Activated CD8-positive, alpha-beta T cell treated with anti-CD3 and anti-CD28 coated beads for 36 hours (primary cell): Measurements from ENCODE around the gene IFIT3. TPM values are rescaled to one million over a fixed set of nuclear protein-coding genes. Genes with fewer than 3 reads are reported as not detected.
"Not testable (repeated sequence)": the region's sequence is repeated elsewhere in the genome, so short reads cannot be mapped to it uniquely, and the experiment has no call there.

Source experiments
- ATAC-seq: fragments of 200-7000 bp; cut with Tn5 transposase; one replicate; pipeline ENCODE4 v1.10.0; 2021; ENCODE audit warnings: mild to moderate bottlenecking, moderate library complexity
- CTCF ChIA-PET: fragments of 350-600 bp; sonication (Branson Sonifier 250); formaldehyde crosslinking; loops from one replicate; lab custom pipeline; 2021; ENCODE audit warnings: antibody characterized with exemption; lab: Charles Lee
- POLR2A ChIA-PET: fragments of 350-600 bp; sonication (Branson Sonifier 250); formaldehyde crosslinking; loops from one replicate; lab custom pipeline; 2021; ENCODE audit warnings: antibody characterized with exemption; lab: Charles Lee
- DNase-seq: peaks from one replicate; pipeline ENCODE4 v3.0.0-alpha.2; 2020
- H3K27ac Mint-ChIP-seq: one replicate; pipeline ENCODE4 v1.8.0; 2021; ENCODE audit warnings: mild to moderate bottlenecking, mixed read lengths
- H3K27me3 Mint-ChIP-seq: one replicate; pipeline ENCODE4 v1.8.0; 2021; ENCODE audit warnings: mixed read lengths
- H3K36me3 Mint-ChIP-seq: one replicate; pipeline ENCODE4 v1.8.0; 2021; ENCODE audit warnings: low read depth, mixed read lengths
- H3K4me1 Mint-ChIP-seq: one replicate; pipeline ENCODE4 v1.8.0; 2021; ENCODE audit warnings: low read depth, mixed read lengths
- H3K4me3 Mint-ChIP-seq: one replicate; pipeline ENCODE4 v1.8.0; 2021; ENCODE audit warnings: mild to moderate bottlenecking, moderate library complexity, mixed read lengths
- H3K9me3 Mint-ChIP-seq: one replicate; pipeline ENCODE4 v1.8.0; 2021; ENCODE audit warnings: mixed read lengths
- CTCF ChIP-seq: fragments of 200-600 bp; IDR thresholded peaks from one replicate; pipeline ENCODE4 v1.8.0; 2022; ENCODE audit warnings: antibody characterized with exemption, mild to moderate bottlenecking
- intact Hi-C: fragments of 100-400 bp; cut with micrococcal nuclease; formaldehyde crosslinking; loops from one replicate; pipeline ENCODE4 v1.10.0; 2022
- total RNA-seq, 2 experiments: library from RNA; stranded (reverse); gene quantifications; one replicate each; pipeline ENCODE4 v1.2.3, GENCODE V29; 2021

Gene IFIT3
- total RNA-seq, 2 experiments from 2014 or later = 20.4 to 21.8 TPM

DNA sequence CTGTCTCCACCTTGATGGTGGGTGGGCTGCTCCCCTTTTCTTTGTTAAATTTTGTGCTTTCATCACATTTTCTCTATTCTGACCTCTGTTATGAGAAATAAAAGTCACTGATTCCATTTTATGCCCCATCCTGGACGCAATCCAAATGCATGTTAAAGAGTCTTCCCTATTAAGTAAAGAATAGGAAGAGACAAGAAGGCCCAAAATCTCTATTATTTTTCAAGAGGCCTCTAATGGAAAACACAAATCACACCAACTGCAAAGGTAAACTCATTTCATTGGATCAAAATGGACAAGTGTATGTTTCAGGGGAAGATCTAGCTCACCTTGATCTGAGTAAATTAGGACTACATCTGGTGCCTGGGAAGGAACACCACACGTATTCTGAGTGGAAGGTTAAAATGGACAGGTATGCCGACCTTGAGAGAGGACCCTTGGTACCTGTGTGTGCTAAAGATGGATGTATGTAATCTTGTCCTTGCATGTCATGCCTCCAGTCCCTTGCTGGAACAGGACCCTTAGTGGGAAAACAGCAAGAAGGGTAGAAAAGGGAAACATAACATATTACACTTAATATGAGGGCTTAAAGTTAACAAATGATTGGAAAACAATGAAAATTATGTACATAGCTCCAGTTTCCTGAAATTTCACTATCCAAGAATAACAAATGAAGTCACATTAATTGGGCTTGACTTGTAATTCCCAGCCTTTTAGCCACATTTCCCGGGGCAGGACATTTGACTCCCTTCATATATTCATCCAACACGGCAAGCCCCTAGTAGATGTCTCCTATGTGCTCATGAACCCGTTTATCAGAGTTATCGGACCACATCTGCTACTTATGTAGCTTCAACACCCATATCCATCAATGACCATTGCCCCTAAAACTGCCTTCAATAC is 18.4 kb upstream of the IFIT3 start:
- Mint-ChIP-seq H3K4me3 (no peak overlapping the region), H3K9me3 (peaks cover 13% of the 10 kb centered on the region), H3K4me1 (no peaks in the 10 kb centered on the region), H3K27ac (no peak overlapping the region), H3K36me3 (peaks cover 35% of the 10 kb centered on the region), H3K27me3 (no peaks in the 10 kb centered on the region)
- POLR2A ChIA-PET = no interaction called here
- ATAC-seq (no peak), DNase-seq (no peak)
- intact Hi-C loops = no loop called here
- no peak for TF ChIP-seq CTCF
- CTCF ChIA-PET = no interaction called here

GRCh38 chr10:89310056-89310893 is 17.5 kb upstream of the IFIT3 start:
- DNase-seq (no peak), ATAC-seq (no peak)
- CTCF ChIA-PET = no interaction called here
- TF ChIP-seq CTCF = no peak
- H3K4me3 Mint-ChIP-seq = no peak overlapping the region
- H3K27ac Mint-ChIP-seq = no peak overlapping the region
- peaks cover 13% of the 10 kb centered on the region for H3K9me3 Mint-ChIP-seq
- H3K27me3 Mint-ChIP-seq = no peaks in the 10 kb centered on the region
- H3K4me1 Mint-ChIP-seq = no peaks in the 10 kb centered on the region
- intact Hi-C loops = no loop called here
- peaks cover 35% of the 10 kb centered on the region for H3K36me3 Mint-ChIP-seq
- POLR2A ChIA-PET = no interaction called here

DNA sequence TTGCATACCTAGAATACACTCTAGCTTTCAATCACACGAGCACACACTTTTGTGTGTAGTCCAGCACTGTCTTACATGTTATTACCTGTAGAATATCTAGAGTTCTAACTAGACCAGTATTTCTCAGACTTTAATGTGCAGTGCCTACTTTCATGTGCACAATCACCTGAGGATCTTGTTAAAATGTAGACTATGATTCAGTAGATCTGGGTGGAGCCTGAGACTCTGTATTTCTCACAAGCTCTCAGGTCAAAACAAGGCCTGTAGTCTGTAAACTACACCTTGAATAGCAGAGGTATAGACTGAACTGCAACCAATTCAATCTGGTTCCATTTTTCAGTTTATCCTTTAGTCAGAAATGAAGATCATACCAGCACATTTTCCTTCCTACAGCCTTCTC is 14.8 kb upstream of the IFIT3 start:
- Mint-ChIP-seq H3K4me1 (peaks cover 4% of the 10 kb centered on the region), H3K36me3 (peaks cover 10% of the 10 kb centered on the region), H3K27ac (no peak overlapping the region), H3K27me3 (peaks cover 7% of the 10 kb centered on the region), H3K9me3 (peaks cover 10% of the 10 kb centered on the region), H3K4me3 (no peak overlapping the region)
- no peak for TF ChIP-seq CTCF
- intact Hi-C loops = no loop called here
- ATAC-seq = no peak
- ChIA-PET POLR2A (no interaction called here), CTCF (interaction anchor here (1.0 kb wide), 1 partner anchor 56 kb away, joined by 4 read pairs; no protein-coding TSS in a partner anchor)
- no peak for DNase-seq

DNA sequence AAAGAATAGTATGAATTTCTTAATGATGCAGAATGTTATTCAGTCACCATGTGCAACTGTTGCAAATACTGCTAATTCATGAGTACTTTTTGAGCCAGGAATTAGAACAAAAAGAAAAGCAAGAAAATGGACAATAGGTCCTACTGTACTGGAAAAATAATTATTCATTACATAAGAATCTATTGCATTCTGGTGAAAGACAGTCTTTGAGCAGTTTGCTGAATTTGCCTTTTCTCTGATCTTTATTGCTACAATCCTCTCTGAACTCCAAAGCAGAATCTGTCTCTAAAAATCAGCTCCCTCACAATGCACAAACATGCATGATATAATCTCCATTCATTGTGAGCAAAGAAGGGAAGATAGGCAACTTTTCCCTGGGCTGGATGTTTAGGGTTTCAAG is 13.1 kb upstream of the IFIT3 start:
- no peak for ATAC-seq
- ChIA-PET CTCF (no interaction called here), POLR2A (no interaction called here)
- TF ChIP-seq CTCF = no peak
- intact Hi-C loops = no loop called here
- peaks cover 4% of the 10 kb centered on the region for H3K4me1 Mint-ChIP-seq
- DNase-seq = no peak
- H3K27me3 Mint-ChIP-seq = peaks cover 18% of the 10 kb centered on the region
- H3K9me3 Mint-ChIP-seq = peaks cover 8% of the 10 kb centered on the region
- no peak overlapping the region for H3K27ac Mint-ChIP-seq
- no peak overlapping the region for H3K4me3 Mint-ChIP-seq
- H3K36me3 Mint-ChIP-seq = no peaks in the 10 kb centered on the region

- DNase-seq, H3K9me3 Mint-ChIP-seq, ATAC-seq, CTCF ChIA-PET, H3K27ac Mint-ChIP-seq, H3K36me3 Mint-ChIP-seq, H3K4me3 Mint-ChIP-seq, H3K4me1 Mint-ChIP-seq, intact Hi-C loops, POLR2A ChIA-PET: not testable (repeated sequence)
- peaks cover 25% of the 10 kb centered on the region for H3K27me3 Mint-ChIP-seq
Observed at GRCh38 chr10:89318047-89318446, 9.8 kb upstream of the IFIT3 start.

DNA sequence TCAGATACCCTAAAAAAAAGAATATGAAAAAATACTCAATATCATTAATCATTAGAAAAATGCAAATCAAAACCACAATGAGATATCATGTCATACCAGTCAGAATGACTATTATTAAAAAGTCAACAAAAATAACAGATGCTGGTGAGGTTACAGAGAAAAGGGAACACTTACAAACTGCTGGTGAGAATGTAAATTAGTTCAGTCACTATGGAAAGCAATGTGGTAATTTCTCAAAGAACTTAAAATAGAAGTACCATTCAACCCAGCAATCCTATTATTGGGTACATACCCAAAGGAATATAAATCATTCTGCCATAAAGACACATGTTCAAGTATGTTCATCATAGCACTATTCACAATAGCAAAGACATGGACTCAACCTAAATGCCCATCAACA is 2.7 kb upstream of the IFIT3 start:
- H3K4me1 Mint-ChIP-seq = peaks cover 11% of the 10 kb centered on the region
- CTCF ChIA-PET, H3K9me3 Mint-ChIP-seq, intact Hi-C loops, POLR2A ChIA-PET, H3K36me3 Mint-ChIP-seq, DNase-seq, ATAC-seq, H3K27ac Mint-ChIP-seq, H3K4me3 Mint-ChIP-seq: not testable (repeated sequence)
- H3K27me3 Mint-ChIP-seq = peaks cover 31% of the 10 kb centered on the region

DNA sequence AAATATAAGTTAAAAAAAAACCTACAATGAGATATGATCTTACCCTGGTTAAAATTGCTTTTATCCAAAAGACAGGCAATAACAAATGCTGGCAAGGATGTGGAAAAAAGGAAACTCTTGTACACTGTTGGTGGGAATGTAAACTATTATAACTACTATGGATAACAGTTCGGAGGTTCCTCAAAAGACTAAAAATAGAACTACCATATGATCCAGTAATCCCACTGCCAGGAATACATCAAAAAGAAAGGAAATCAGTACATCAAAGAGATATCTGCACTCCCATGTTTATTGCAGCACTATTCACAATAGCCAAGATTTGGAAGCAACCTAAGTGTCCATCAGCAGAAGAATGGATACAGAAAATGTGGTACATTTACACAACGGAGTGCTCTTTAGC is 1.9 kb upstream of the IFIT3 start:
- H3K27me3 Mint-ChIP-seq = peaks cover 32% of the 10 kb centered on the region
- POLR2A ChIA-PET = interaction anchor here (0.6 kb wide), 1 partner anchor 14 kb away, joined by 3 read pairs; no protein-coding TSS in a partner anchor
- ATAC-seq, intact Hi-C loops, H3K4me3 Mint-ChIP-seq, CTCF ChIA-PET, H3K9me3 Mint-ChIP-seq, H3K36me3 Mint-ChIP-seq, H3K27ac Mint-ChIP-seq, DNase-seq: not testable (repeated sequence)
- peaks cover 13% of the 10 kb centered on the region for H3K4me1 Mint-ChIP-seq
